HEK293 (cell line): ENCODE measurements around the gene KIF13A.

Source experiments
- CTCF ChIA-PET: fragments of 350-600 bp; formaldehyde crosslinking; extraction: SDS; loops from one replicate; lab custom pipeline; 2021; ENCODE audit warnings: antibody characterized with exemption; lab: Yijun Ruan, JAX
- POLR2A ChIA-PET: fragments of 300-600 bp; formaldehyde crosslinking; extraction: SDS; loops from one replicate; lab custom pipeline; 2020; ENCODE audit warnings: antibody characterized with exemption, inconsistent platforms; lab: Yijun Ruan, JAX
- H3K27ac ChIP-seq: fragments of 200-500 bp; sonication (Bioruptor generic); 2 replicates; pipeline ENCODE4 v1.5.1; 2014; ENCODE audit warnings: low read depth, low read length, control low read depth, inconsistent platforms; ENCODE audit errors: extremely low read depth
- H3K36me3 ChIP-seq, 2 experiments: fragments of 200-500 bp in 1 of 2; sonication (Bioruptor generic) in 1 of 2; 1 replicate in 1 of 2; 2 replicates in 1 of 2; pipeline ENCODE4 v1.5.1; 2014 to 2017; ENCODE audit warnings: inconsistent platforms in 2 of 2, low read length in 2 of 2; ENCODE audit not compliant: control insufficient read depth in 2 of 2, insufficient read depth in 1 of 2
- H3K4me1 ChIP-seq: fragments of 200-500 bp; sonication (Bioruptor generic); 2 replicates; pipeline ENCODE4 v1.5.1; 2014; ENCODE audit warnings: mild to moderate bottlenecking, low read length, inconsistent platforms; ENCODE audit not compliant: control insufficient read depth, insufficient read depth
- H3K4me3 ChIP-seq: 2 replicates; pipeline ENCODE4 v1.5.1; 2011; ENCODE audit warnings: low read depth, mild to moderate bottlenecking, control low read depth, low read length, moderate library complexity
- H3K9me3 ChIP-seq: fragments of 200-500 bp; sonication (Bioruptor generic); 2 replicates; pipeline ENCODE4 v1.5.1; 2014; ENCODE audit warnings: low read depth, low read length, inconsistent platforms; ENCODE audit not compliant: control insufficient read depth, insufficient read depth
- BCL11B ChIP-seq: fragments of 450-650 bp; formaldehyde crosslinking; IDR thresholded peaks from 2 replicates; pipeline ENCODE4 v1.5.1; 2016; ENCODE audit warnings: low read depth, missing biosample characterization, missing genetic modification characterization
- GLIS2 ChIP-seq: fragments of 450-650 bp; formaldehyde crosslinking; IDR thresholded peaks from 2 replicates; pipeline ENCODE4 v1.5.1; 2016; ENCODE audit warnings: missing biosample characterization, missing genetic modification characterization
- MZF1 ChIP-seq: fragments of 450-650 bp; formaldehyde crosslinking; IDR thresholded peaks from 2 replicates; pipeline ENCODE4 v1.5.1; 2017; ENCODE audit warnings: missing biosample characterization, missing genetic modification characterization, borderline replicate concordance
- OVOL3 ChIP-seq: fragments of 450-650 bp; formaldehyde crosslinking; IDR thresholded peaks from 2 replicates; pipeline ENCODE4 v1.5.1; 2016; ENCODE audit warnings: missing biosample characterization, missing genetic modification characterization
- SP7 ChIP-seq: fragments of 450-650 bp; formaldehyde crosslinking; IDR thresholded peaks from 2 replicates; pipeline ENCODE4 v1.5.1; 2016; ENCODE audit warnings: missing biosample characterization, missing genetic modification characterization
- TRIM28 ChIP-seq: IDR thresholded peaks from 2 replicates; pipeline ENCODE4 v1.6.1; 2011; ENCODE audit warnings: low read length, control low read depth, borderline replicate concordance
- ZNF121 ChIP-seq: fragments of 450-650 bp; formaldehyde crosslinking; IDR thresholded peaks from 2 replicates; pipeline ENCODE4 v1.5.1; 2016; ENCODE audit warnings: missing biosample characterization, missing genetic modification characterization
- ZNF202 ChIP-seq: fragments of 450-650 bp; formaldehyde crosslinking; IDR thresholded peaks from 2 replicates; pipeline ENCODE4 v1.5.1; 2016; ENCODE audit warnings: missing biosample characterization, missing genetic modification characterization, borderline replicate concordance
- ZNF274 ChIP-seq, 2 experiments: fragments of 200-500 bp in 1 of 2; fragments of 450-650 bp in 1 of 2; sonication (Bioruptor generic) in 1 of 2; formaldehyde crosslinking in 1 of 2; IDR thresholded peaks; 2 replicates each; pipeline versions ENCODE4 v1.5.1 to v1.6.1; 2014 to 2016; ENCODE audit warnings: borderline replicate concordance in 1 of 2, inconsistent platforms in 1 of 2, low read length in 1 of 2, missing biosample characterization in 1 of 2, missing genetic modification characterization in 1 of 2
- ZNF335 ChIP-seq: fragments of 450-650 bp; formaldehyde crosslinking; conservative IDR thresholded peaks from 2 replicates; pipeline ENCODE4 v1.5.1; 2016; ENCODE audit warnings: missing biosample characterization, missing genetic modification characterization
- ZNF366 ChIP-seq: fragments of 450-650 bp; formaldehyde crosslinking; conservative IDR thresholded peaks from 2 replicates; pipeline ENCODE4 v1.5.1; 2016; ENCODE audit warnings: missing biosample characterization, missing genetic modification characterization
- ZNF391 ChIP-seq: fragments of 450-650 bp; formaldehyde crosslinking; IDR thresholded peaks from 2 replicates; pipeline ENCODE4 v1.5.1; 2016; ENCODE audit warnings: low read depth, missing biosample characterization, missing genetic modification characterization, borderline replicate concordance
- ZNF394 ChIP-seq: fragments of 450-650 bp; formaldehyde crosslinking; IDR thresholded peaks from 2 replicates; pipeline ENCODE4 v1.5.1; 2016; ENCODE audit warnings: missing biosample characterization, missing genetic modification characterization, mild to moderate bottlenecking, moderate library complexity, borderline replicate concordance
- ZNF521 ChIP-seq: fragments of 450-650 bp; formaldehyde crosslinking; IDR thresholded peaks from 2 replicates; pipeline ENCODE4 v1.5.1; 2017; ENCODE audit warnings: missing biosample characterization, mild to moderate bottlenecking, missing genetic modification characterization
- ZNF560 ChIP-seq: fragments of 450-650 bp; formaldehyde crosslinking; IDR thresholded peaks from 2 replicates; pipeline ENCODE4 v1.5.1; 2017; ENCODE audit warnings: missing biosample characterization, missing genetic modification characterization, borderline replicate concordance
- ZNF624 ChIP-seq: fragments of 450-650 bp; formaldehyde crosslinking; IDR thresholded peaks from 2 replicates; pipeline ENCODE4 v1.5.1; 2017; ENCODE audit warnings: missing biosample characterization, missing genetic modification characterization
- ZNF791 ChIP-seq: fragments of 450-650 bp; formaldehyde crosslinking; IDR thresholded peaks from 2 replicates; pipeline ENCODE4 v1.5.1; 2016; ENCODE audit warnings: missing biosample characterization, missing genetic modification characterization
- TF ChIP-seq, protein P1 (sequence below): fragments of 450-650 bp; formaldehyde crosslinking; IDR thresholded peaks from 2 replicates; pipeline ENCODE4 v1.5.1; 2016; ENCODE audit warnings: missing biosample characterization, missing genetic modification characterization
- TF ChIP-seq, protein P2 (sequence below): fragments of 450-650 bp; formaldehyde crosslinking; IDR thresholded peaks from 2 replicates; pipeline ENCODE4 v1.5.1; 2016; ENCODE audit warnings: missing biosample characterization, missing genetic modification characterization
- TF ChIP-seq, protein P3 (sequence below): fragments of 450-650 bp; formaldehyde crosslinking; IDR thresholded peaks from 2 replicates; pipeline ENCODE4 v1.5.1; 2016; ENCODE audit warnings: missing biosample characterization, missing genetic modification characterization, low read depth
- TF ChIP-seq, protein P4 (sequence below): fragments of 450-650 bp; formaldehyde crosslinking; IDR thresholded peaks from 2 replicates; pipeline ENCODE4 v1.5.1; 2016; ENCODE audit warnings: missing biosample characterization, missing genetic modification characterization
- TF ChIP-seq, protein P5 (sequence below): fragments of 450-650 bp; formaldehyde crosslinking; IDR thresholded peaks from 2 replicates; pipeline ENCODE4 v1.5.1; 2016; ENCODE audit warnings: missing biosample characterization, missing genetic modification characterization
- TF ChIP-seq, protein P6 (sequence below): fragments of 450-650 bp; formaldehyde crosslinking; IDR thresholded peaks from 2 replicates; pipeline ENCODE4 v1.5.1; 2016; ENCODE audit warnings: missing biosample characterization, missing genetic modification characterization, low read depth

The KIF13A gene

DNA sequence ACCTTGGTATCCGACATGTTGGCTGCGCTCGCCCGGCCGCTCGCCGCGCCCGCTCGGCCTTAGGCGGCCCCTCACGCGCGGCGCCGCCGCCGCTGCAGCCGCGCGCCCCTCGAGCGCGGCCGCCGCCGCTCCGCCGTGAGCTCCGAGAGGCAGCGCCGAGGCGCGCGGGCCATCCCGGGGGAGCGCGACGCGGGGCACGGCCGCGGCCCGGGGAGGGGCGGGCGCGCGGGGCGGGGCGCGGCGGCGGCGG is at the start of gene KIF13A:
Gene KIF13A, minus strand, starts transcription at position 189 of the 250 bp plus-strand sequence. Its CDS starts 172 bp downstream, at position 17.
- H3K9me3 ChIP-seq = no peaks in the 10 kb centered on the region
- peaks cover 19% of the 10 kb centered on the region for H3K4me1 ChIP-seq
- ChIA-PET CTCF (interaction anchor here (0.6 to 1.6 kb wide), 5 partner anchors 9 to 145 kb away, joined by 3 to 5 read pairs (median 3); partner anchors contain the start of gene NHLRC1), POLR2A (interaction anchor here (1.2 kb wide), 1 partner anchor 56 kb away, joined by 4 read pairs; no protein-coding TSS in a partner anchor)
- peak within 1 kb of the TSS; percentile 98 for H3K27ac ChIP-seq
- H3K36me3 ChIP-seq = peaks cover 0 to 6% of the 10 kb centered on the region in 2 experiments; a peak in 1 of 3 replicates
- H3K4me3 ChIP-seq = peak within 1 kb of the TSS; percentile 81
- TF ChIP-seq ZNF624 (tag by site-specific recombination) (no peak), ZNF391 (tag by site-specific recombination) (no peak), OVOL3 (tag by site-specific recombination) (no peak), ZNF274 (IDR thresholded peaks at IDR 0.05; ENCODE audit: low read length) (no peak), ZNF274 (tag by site-specific recombination; IDR thresholded peaks at IDR 0.05; ENCODE audit: borderline replicate concordance) (no peak), ZNF202 (tag by site-specific recombination) (no peak), ZNF121 (tag by site-specific recombination) (no peak), ZNF791 (tag by site-specific recombination) (no peak), ZNF335 (tag by site-specific recombination) (no peak)
- TF ChIP-seq, protein P1, sequence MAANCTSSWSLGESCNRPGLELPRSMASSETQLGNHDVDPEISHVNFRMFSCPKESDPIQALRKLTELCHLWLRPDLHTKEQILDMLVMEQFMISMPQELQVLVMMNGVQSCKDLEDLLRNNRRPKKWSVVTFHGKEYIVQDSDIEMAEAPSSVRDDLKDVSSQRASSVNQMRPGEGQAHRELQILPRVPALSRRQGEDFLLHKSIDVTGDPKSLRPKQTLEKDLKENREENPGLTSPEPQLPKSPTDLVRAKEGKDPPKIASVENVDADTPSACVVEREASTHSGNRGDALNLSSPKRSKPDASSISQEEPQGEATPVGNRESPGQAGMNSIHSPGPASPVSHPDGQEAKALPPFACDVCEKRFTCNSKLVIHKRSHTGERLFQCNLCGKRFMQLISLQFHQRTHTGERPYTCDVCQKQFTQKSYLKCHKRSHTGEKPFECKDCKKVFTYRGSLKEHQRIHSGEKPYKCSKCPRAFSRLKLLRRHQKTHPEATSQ (tag by site-specific recombination) = no peak
- TF ChIP-seq, protein P2, sequence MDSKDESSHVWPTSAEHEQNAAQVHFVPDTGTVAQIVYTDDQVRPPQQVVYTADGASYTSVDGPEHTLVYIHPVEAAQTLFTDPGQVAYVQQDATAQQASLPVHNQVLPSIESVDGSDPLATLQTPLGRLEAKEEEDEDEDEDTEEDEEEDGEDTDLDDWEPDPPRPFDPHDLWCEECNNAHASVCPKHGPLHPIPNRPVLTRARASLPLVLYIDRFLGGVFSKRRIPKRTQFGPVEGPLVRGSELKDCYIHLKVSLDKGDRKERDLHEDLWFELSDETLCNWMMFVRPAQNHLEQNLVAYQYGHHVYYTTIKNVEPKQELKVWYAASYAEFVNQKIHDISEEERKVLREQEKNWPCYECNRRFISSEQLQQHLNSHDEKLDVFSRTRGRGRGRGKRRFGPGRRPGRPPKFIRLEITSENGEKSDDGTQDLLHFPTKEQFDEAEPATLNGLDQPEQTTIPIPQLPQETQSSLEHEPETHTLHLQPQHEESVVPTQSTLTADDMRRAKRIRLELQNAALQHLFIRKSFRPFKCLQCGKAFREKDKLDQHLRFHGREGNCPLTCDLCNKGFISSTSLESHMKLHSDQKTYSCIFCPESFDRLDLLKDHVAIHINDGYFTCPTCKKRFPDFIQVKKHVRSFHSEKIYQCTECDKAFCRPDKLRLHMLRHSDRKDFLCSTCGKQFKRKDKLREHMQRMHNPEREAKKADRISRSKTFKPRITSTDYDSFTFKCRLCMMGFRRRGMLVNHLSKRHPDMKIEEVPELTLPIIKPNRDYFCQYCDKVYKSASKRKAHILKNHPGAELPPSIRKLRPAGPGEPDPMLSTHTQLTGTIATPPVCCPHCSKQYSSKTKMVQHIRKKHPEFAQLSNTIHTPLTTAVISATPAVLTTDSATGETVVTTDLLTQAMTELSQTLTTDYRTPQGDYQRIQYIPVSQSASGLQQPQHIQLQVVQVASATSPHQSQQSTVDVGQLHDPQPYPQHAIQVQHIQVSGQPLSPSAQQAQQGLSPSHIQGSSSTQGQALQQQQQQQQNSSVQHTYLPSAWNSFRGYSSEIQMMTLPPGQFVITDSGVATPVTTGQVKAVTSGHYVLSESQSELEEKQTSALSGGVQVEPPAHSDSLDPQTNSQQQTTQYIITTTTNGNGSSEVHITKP = no peak
- TF ChIP-seq, protein P3, sequence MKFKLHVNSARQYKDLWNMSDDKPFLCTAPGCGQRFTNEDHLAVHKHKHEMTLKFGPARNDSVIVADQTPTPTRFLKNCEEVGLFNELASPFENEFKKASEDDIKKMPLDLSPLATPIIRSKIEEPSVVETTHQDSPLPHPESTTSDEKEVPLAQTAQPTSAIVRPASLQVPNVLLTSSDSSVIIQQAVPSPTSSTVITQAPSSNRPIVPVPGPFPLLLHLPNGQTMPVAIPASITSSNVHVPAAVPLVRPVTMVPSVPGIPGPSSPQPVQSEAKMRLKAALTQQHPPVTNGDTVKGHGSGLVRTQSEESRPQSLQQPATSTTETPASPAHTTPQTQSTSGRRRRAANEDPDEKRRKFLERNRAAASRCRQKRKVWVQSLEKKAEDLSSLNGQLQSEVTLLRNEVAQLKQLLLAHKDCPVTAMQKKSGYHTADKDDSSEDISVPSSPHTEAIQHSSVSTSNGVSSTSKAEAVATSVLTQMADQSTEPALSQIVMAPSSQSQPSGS (tag by site-specific recombination) = no peak
- TF ChIP-seq, protein P4, sequence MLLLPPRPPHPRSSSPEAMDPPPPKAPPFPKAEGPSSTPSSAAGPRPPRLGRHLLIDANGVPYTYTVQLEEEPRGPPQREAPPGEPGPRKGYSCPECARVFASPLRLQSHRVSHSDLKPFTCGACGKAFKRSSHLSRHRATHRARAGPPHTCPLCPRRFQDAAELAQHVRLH (tag by site-specific recombination) = no peak

DNA sequence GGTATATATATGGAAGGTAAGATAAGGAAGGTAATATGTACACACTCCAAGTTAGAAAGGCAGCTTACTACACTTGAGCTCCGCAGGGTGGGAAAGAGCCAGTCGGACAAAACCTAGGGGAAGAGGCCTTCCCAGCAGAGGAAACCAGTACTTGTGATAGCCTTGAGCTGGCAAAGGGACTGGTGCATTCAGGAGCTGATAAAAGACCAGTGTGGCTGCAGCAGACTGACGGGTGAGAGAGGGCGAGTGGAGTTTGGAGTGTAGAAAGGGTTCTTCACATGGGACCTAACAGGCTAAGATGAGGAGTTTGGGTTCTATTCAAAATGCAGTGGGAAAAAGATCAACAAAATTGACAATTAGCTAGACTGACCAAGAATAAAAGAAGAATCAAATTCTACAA is 49.3 kb upstream of the KIF13A start:
- ChIA-PET CTCF (interaction anchor here (0.9 kb wide), 1 partner anchor 14 kb away, joined by 3 read pairs; no protein-coding TSS in a partner anchor), POLR2A (interaction anchor here (0.5 kb wide), 1 partner anchor 437 kb away, joined by 5 read pairs; the partner anchor contains the start of gene FAM8A1)
- H3K9me3 ChIP-seq = no peaks in the 10 kb centered on the region
- no peak overlapping the region for H3K27ac ChIP-seq
- no peaks in the 10 kb centered on the region for H3K4me1 ChIP-seq
- H3K36me3 ChIP-seq = no peaks in the 10 kb centered on the region
- H3K4me3 ChIP-seq = no peak overlapping the region
- no peak for TF ChIP-seq ZNF394
- no peak for TF ChIP-seq ZNF521 (tag by site-specific recombination)
- TF ChIP-seq, protein P5, sequence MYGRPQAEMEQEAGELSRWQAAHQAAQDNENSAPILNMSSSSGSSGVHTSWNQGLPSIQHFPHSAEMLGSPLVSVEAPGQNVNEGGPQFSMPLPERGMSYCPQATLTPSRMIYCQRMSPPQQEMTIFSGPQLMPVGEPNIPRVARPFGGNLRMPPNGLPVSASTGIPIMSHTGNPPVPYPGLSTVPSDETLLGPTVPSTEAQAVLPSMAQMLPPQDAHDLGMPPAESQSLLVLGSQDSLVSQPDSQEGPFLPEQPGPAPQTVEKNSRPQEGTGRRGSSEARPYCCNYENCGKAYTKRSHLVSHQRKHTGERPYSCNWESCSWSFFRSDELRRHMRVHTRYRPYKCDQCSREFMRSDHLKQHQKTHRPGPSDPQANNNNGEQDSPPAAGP (tag by site-specific recombination) = no peak
- no peak for TF ChIP-seq TRIM28
- TF ChIP-seq MZF1 (tag by site-specific recombination) = no peak
- no peak for TF ChIP-seq SP7 (tag by site-specific recombination)
- no peak for TF ChIP-seq ZNF366
- TF ChIP-seq, protein P6, sequence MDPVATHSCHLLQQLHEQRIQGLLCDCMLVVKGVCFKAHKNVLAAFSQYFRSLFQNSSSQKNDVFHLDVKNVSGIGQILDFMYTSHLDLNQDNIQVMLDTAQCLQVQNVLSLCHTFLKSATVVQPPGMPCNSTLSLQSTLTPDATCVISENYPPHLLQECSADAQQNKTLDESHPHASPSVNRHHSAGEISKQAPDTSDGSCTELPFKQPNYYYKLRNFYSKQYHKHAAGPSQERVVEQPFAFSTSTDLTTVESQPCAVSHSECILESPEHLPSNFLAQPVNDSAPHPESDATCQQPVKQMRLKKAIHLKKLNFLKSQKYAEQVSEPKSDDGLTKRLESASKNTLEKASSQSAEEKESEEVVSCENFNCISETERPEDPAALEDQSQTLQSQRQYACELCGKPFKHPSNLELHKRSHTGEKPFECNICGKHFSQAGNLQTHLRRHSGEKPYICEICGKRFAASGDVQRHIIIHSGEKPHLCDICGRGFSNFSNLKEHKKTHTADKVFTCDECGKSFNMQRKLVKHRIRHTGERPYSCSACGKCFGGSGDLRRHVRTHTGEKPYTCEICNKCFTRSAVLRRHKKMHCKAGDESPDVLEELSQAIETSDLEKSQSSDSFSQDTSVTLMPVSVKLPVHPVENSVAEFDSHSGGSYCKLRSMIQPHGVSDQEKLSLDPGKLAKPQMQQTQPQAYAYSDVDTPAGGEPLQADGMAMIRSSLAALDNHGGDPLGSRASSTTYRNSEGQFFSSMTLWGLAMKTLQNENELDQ = no peak
- TF ChIP-seq BCL11B (tag by site-specific recombination) = no peak
- no peak for TF ChIP-seq ZNF560 (tag by site-specific recombination)
- no peak for TF ChIP-seq GLIS2
